Fibroblast of skin of back (primary cell): ENCODE measurements around the gene PDLIM5.
A peak's percentile ranks its signal among the peaks of the same experiment; 100 is the strongest.

Experiments used
- DNase-seq: peaks from one replicate; pipeline ENCODE4 v3.0.0-alpha.2; 2013

PDLIM5 gene

DNA sequence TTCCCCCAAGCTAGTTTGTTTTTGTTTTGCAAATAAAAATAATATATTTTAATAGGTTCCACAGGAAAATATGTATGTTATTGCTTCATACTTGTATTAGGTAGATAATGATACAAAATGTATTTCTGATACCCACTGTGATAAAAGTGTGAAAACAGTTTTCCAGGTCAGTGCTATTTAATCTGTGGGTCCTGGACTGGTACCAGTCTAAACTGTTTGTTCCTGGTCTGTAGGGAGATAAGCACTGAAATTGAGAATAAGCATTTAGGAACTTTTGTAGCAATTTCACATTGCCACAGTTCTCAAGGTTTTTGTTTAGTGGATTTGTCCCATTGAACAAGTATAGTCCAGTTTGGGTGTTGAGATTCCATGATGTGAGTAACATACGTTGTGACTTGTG is 110.5 kb downstream of the PDLIM5 start:
- DNase-seq, result no peak

GRCh38 chr4:94564252-94564651 is 112.5 kb downstream of the PDLIM5 start:
- DNase-seq, result no peak

GRCh38 chr4:94566420-94566819 is 114.7 kb downstream of the PDLIM5 start:
- no peak for DNase-seq

- no peak for DNase-seq
Measured at GRCh38 chr4:94567811-94568210, 116.1 kb downstream of the PDLIM5 start.

DNA sequence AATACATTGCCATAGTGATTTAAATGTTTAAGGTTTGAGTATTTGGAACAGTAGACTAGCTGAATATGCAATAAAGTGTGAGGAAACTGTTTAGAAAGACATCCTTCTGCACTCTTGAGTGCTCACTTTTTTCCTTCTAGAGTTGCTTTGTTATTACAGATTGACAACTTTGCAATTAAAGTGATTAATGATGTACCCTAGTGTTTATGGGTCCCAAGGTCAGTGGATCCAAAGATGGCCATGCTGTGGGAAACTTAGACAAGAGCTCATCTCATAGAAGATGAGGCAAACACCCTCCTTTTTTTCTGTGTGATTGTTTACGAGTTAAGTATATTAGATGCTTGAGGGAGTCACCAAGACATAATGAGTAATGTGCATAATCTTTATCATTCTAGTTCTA is 118.8 kb downstream of the PDLIM5 start:
- DNase-seq, result no peak

DNA sequence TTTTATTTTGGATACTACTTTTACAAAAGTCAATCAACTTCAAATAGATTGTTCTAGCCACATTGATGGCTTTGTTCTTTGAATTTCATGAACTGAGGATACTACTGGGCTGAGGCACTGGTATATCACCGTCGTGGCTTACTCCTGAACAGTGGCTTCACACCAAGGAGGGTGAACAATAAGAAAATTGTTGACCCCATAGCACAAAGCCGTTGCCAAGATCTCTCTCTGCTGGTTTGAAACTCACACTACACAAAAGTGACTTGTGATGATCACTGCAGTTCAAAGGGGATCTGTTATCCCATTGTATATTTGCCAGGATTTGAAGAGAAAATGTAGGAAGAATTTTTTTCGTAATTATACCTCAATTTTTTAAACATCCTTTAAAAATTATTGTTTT is 119.6 kb downstream of the PDLIM5 start:
- DNase-seq, result no peak

DNA sequence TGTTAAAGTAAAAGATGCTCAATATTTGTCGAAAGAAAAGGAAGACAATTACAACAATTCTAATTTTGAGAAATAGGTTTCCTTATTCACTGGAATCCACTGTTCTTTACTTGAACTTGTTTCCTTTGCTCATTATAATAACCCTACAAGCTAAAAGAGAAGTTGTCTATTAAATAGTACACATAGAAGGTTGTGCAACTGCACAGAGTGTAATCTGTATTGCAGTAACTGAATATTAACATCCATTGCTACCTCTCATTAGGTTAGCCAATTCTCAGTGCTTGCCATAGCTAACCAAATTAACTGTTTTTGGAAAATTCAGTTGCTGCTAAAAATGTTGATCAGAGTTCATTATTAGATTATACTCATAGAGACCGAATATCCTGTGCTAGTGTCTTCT is 120.0 kb downstream of the PDLIM5 start:
- DNase-seq, result no peak

- no peak for DNase-seq
Measured at GRCh38 chr4:94574050-94574449, 122.3 kb downstream of the PDLIM5 start.

DNA sequence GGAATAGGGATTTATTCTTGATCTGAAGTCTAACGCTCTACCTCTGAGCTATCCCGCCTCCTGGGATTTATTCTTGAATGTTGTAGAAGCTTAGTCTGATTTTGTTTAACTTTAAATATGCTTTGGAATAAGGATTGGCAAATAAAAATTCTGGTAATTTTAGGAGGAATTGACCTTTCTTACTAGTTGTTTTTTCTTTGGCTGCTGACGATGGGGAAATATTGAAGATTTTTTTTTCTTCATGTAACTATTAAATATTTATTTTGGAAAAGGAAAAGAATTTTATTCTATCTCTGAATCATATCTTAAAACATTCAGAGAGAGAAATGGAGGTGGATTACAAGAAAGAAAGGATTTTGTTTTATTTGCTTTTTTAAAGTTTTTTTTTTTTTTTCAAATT is 122.9 kb downstream of the PDLIM5 start:
- peak; percentile 55 for DNase-seq

- DNase-seq, result no peak
Measured at GRCh38 chr4:94575652-94576051, 123.9 kb downstream of the PDLIM5 start.

GRCh38 chr4:94576210-94576609 is 124.5 kb downstream of the PDLIM5 start:
- DNase-seq, result no peak

GRCh38 chr4:94577136-94577535 is 125.4 kb downstream of the PDLIM5 start:
- DNase-seq, result peak; percentile 66

- DNase-seq, result no peak
Measured at GRCh38 chr4:94578195-94578594, 126.5 kb downstream of the PDLIM5 start.

DNA sequence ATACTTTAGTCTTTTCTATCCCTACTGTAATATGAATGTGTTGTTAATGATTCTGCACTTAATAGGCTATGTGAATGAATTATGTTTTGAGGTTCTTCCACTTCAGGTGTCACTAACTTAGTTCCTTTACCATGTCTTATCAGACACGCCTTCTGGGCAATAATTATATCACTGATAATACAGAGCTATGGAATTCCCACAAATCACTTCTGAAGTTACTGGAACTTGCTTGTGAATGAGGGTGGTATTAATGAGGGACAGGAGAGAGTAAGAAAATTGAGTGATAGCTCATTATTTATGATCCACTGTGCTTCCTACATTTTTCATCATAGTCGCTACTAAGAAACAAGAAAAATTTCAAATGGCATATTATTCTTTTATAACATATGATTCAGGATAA is 130.0 kb downstream of the PDLIM5 start:
- no peak for DNase-seq

GRCh38 chr4:94582517-94582916 is 130.8 kb downstream of the PDLIM5 start:
- DNase-seq, result peak; percentile 73

- DNase-seq, result no peak
Measured at GRCh38 chr4:94583914-94584641, 132.3 kb downstream of the PDLIM5 start.

GRCh38 chr4:94588896-94589693 is 137.4 kb downstream of the PDLIM5 start:
- peak; percentile 92 for DNase-seq

DNA sequence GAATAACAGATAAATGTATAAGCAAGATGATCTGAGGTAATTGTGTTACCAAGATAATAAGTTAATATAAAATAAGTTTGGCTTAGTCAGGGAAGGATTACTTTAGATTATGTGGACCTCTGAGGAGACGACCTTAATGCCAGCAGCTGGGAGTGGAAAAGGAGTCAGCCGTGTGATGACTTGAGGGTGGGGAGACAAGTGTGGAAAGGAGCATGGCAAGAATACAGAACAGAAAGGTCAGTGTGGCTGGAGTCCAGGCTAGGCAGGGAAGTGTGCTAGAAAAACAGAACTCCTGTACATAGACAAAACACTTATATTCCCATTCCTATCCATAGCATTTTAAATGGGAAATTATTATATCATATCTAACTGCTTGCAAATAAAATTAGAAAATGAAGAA is 138.8 kb downstream of the PDLIM5 start:
- DNase-seq, result no peak

- no peak for DNase-seq
Measured at GRCh38 chr4:94591289-94591688, 139.5 kb downstream of the PDLIM5 start.

- no peak for DNase-seq
Measured at GRCh38 chr4:94595013-94595412, 143.3 kb downstream of the PDLIM5 start.

- DNase-seq, result peak; percentile 56
Measured at GRCh38 chr4:94595880-94596483, 144.2 kb downstream of the PDLIM5 start.

- DNase-seq, result no peak
Measured at GRCh38 chr4:94598758-94599157, 147.0 kb downstream of the PDLIM5 start.

DNA sequence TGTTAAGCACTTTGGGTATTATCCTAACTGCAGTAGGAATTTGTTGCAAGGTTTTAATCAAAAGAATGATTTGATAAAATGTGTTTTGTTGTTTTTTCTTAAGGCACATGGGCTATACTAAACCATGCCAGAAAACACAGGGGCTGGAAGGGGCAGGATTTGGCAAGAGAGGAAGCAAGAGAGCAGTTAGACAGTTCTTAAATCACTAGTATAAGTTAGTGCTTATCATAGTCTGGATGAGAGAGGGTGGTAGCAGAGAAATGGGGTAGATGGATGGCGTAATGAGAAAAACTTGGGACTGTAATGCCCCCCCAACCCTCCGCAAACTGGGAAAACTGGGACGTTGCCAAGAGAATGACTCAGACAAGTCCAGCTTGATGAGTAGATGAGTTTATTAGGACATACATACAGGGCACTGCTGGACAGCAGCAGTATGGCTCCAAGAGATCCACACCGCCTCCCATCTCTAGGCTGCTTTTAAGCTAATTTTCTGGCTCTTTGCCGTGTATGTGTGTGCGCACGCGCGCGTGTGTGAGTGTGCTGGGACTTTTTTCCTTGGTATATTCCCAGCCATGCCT is 151.5 kb downstream of the PDLIM5 start:
- peak; percentile 75 for DNase-seq
